Measurements from ENCODE around the gene FGFRL1. TPM values are rescaled to one million over a fixed set of nuclear protein-coding genes. Genes with fewer than 3 reads are reported as not detected.
A peak's percentile ranks its signal among the peaks of the same experiment; 100 is the strongest.
"Not testable (repeated sequence)": the region's sequence is repeated elsewhere in the genome, so short reads cannot be mapped to it uniquely, and the experiment has no call there.

The FGFRL1 gene
- polyA plus RNA-seq, 2 of the 4 experiments (the other 2 are of a cell fraction): 4.7 to 11.2 TPM

GRCh38 chr4:999240-999863 lies 12.1 kb upstream of the FGFRL1 start:
- CTCF ChIA-PET; POLR2A ChIA-PET; H3K4me1 ChIP-seq; FAIRE-seq; H3K9me3 ChIP-seq; H3K4me3 ChIP-seq; H3K4me2 ChIP-seq; DNase-seq (ENCODE audit: low read depth in 1 of 2, low spot score in 1 of 2); H3K27ac ChIP-seq: not testable (repeated sequence)
- ATAC-seq: peak; percentile 13 to 28; a peak in 1 of 6 replicates
- 81% methylated on average over 15 of the region's 21 CpGs for WGBS (ENCODE audit: missing lambda C conversion rate)

- H3K4me1 ChIP-seq: 0 out of 3 replicates have a peak, but pooled peaks cover 5% of the 10 kb centered on the region
- no peak overlapping the region for H3K4me3 ChIP-seq
- no peak for DNase-seq (ENCODE audit: low read depth in 1 of 2, low spot score in 1 of 2)
- POLR2A ChIA-PET: no interaction called here
- TF ChIP-seq HDAC2 (IDR thresholded peaks at IDR 0.05): no peak
- TF ChIP-seq USF2 (IDR thresholded peaks at IDR 0.05): no peak
- TF ChIP-seq KDM1A (IDR thresholded peaks at IDR 0.05; ENCODE audit: low read depth): no peak
- no peak for TF ChIP-seq CHD4 (IDR thresholded peaks at IDR 0.05; ENCODE audit: borderline replicate concordance)
- no peak for TF ChIP-seq RCOR1 (IDR thresholded peaks at IDR 0.05; ENCODE audit: low read depth, low read length)
- TF ChIP-seq HOXB5 (CRISPR knock-in tag; IDR thresholded peaks at IDR 0.05): no peak
- no peak for TF ChIP-seq ATOH8 (CRISPR knock-in tag; IDR thresholded peaks at IDR 0.05; ENCODE audit: low read depth)
- TF ChIP-seq CBX2 (IDR thresholded peaks at IDR 0.05; ENCODE audit: borderline replicate concordance, low read depth): no peak
- TF ChIP-seq ZFP36 (IDR thresholded peaks at IDR 0.05; ENCODE audit: borderline replicate concordance, partially characterized antibody): no peak
- H3K9me3 ChIP-seq: no peaks in the 10 kb centered on the region
- 72% methylated on average over 3 of the region's 18 CpGs for WGBS (ENCODE audit: missing lambda C conversion rate)
- CTCF ChIA-PET: no interaction called here
- H3K27ac ChIP-seq: no peak overlapping the region
- ATAC-seq: no peak
- FAIRE-seq: no peak
- no peak overlapping the region for H3K4me2 ChIP-seq
Observed at GRCh38 chr4:999882-1000425, 11.5 kb upstream of the FGFRL1 start.

- DNase-seq (ENCODE audit: low read depth in 1 of 2, low spot score in 1 of 2): no peak
- ATAC-seq: no peak
- 0 out of 3 replicates have a peak, but pooled peaks cover 5% of the 10 kb centered on the region for H3K4me1 ChIP-seq
- H3K4me3 ChIP-seq: no peak overlapping the region
- no peak for FAIRE-seq
- H3K4me2 ChIP-seq: no peak overlapping the region
- 100% methylated on average over 3 of the region's 15 CpGs for WGBS (ENCODE audit: missing lambda C conversion rate)
- no peak overlapping the region for H3K27ac ChIP-seq
- ChIA-PET CTCF (no interaction called here), POLR2A (no interaction called here)
- no peaks in the 10 kb centered on the region for H3K9me3 ChIP-seq
- TF ChIP-seq TFCP2L1 (CRISPR knock-in tag; IDR thresholded peaks at IDR 0.05) (no peak), BHLHE40 (IDR thresholded peaks at IDR 0.05; ENCODE audit: low read depth, low read length) (no peak), EHMT2 (IDR thresholded peaks at IDR 0.05; ENCODE audit: low read depth) (no peak), HOXA7 (CRISPR knock-in tag; IDR thresholded peaks at IDR 0.05) (no peak), RAD21 (conservative IDR thresholded peaks at IDR 0.05 in 1 of 2, IDR thresholded peaks at IDR 0.05 in 1 of 2) (no peak), PBX3 (IDR thresholded peaks at IDR 0.05) (no peak), ESRRA (IDR thresholded peaks at IDR 0.05; ENCODE audit: borderline replicate concordance, low read length) (no peak), CTCF (IDR thresholded peaks at IDR 0.05) (no peak), MAFK (IDR thresholded peaks at IDR 0.05; ENCODE audit: partially characterized antibody) (no peak), SREBF2 (IDR thresholded peaks at IDR 0.05) (no peak), REST (IDR thresholded peaks at IDR 0.05) (no peak), NR3C1 (IDR thresholded peaks at IDR 0.05) (no peak), RNF2 (IDR thresholded peaks at IDR 0.05; ENCODE audit: borderline replicate concordance, low read depth) (no peak), POLR2AphosphoS2 (conservative IDR thresholded peaks at IDR 0.05; ENCODE audit: low read length) (no peak), HOXB5 (CRISPR knock-in tag; IDR thresholded peaks at IDR 0.05) (no peak), CHD2 (IDR thresholded peaks at IDR 0.05; ENCODE audit: low read length, partially characterized antibody) (no peak), HES2 (IDR thresholded peaks at IDR 0.05) (no peak)
Observed at GRCh38 chr4:1000686-1001260, 10.7 kb upstream of the FGFRL1 start.
